Calu3 (cell line): ENCODE data around the gene C1orf35. TPM values are rescaled to one million over a fixed set of nuclear protein-coding genes. Genes with fewer than 3 reads are reported as not detected.
A peak's percentile ranks its signal among the peaks of the same experiment; 100 is the strongest.

Experiments
- BruUV-seq: library from RNA; stranded (reverse); fragments of 400-500 nt; replicated peaks from 2 replicates; lab custom pipeline; 2021; lab: Mats Ljungman, UMichigan
- CTCF ChIA-PET: fragments of 300-600 bp; sonication (Branson Sonifier 250); formaldehyde crosslinking; loops from one replicate; lab custom pipeline; 2022; ENCODE audit warnings: antibody characterized with exemption; lab: Charles Lee
- DNase-seq: peaks from one replicate; pipeline ENCODE4 v3.0.0; 2022
- H3K27ac Mint-ChIP-seq: one replicate; pipeline ENCODE4 v1.8.0; 2022; ENCODE audit warnings: mixed read lengths; ENCODE audit not compliant: unreplicated experiment
- H3K27me3 Mint-ChIP-seq: one replicate; pipeline ENCODE4 v1.8.0; 2022; ENCODE audit warnings: mixed read lengths; ENCODE audit not compliant: unreplicated experiment
- H3K36me3 Mint-ChIP-seq: one replicate; pipeline ENCODE4 v1.8.0; 2022; ENCODE audit warnings: mild to moderate bottlenecking, moderate library complexity, mixed read lengths; ENCODE audit not compliant: insufficient read depth, unreplicated experiment
- H3K4me1 Mint-ChIP-seq: one replicate; pipeline ENCODE4 v1.8.0; 2022; ENCODE audit warnings: mild to moderate bottlenecking, low read depth, mixed read lengths; ENCODE audit not compliant: unreplicated experiment
- H3K4me3 Mint-ChIP-seq: one replicate; pipeline ENCODE4 v1.8.0; 2022; ENCODE audit warnings: mild to moderate bottlenecking, low read depth, moderate library complexity, mixed read lengths; ENCODE audit not compliant: unreplicated experiment
- H3K9me3 Mint-ChIP-seq: one replicate; pipeline ENCODE4 v1.8.0; 2022; ENCODE audit warnings: low read depth, mixed read lengths; ENCODE audit not compliant: unreplicated experiment
- intact Hi-C: fragments of 100-400 bp; cut with micrococcal nuclease; formaldehyde crosslinking; loops from one replicate; pipeline ENCODE4 v1.10.0; 2022; ENCODE audit not compliant: unreplicated experiment
- total RNA-seq: library from RNA; stranded (reverse); gene quantifications from 2 replicates; pipeline ENCODE4 v1.2.3, GENCODE V29; 2022
- TF ChIP-seq, protein P1 (sequence below): fragments of 200-600 bp; IDR thresholded peaks from one replicate; pipeline ENCODE4 v1.8.0; 2022; ENCODE audit warnings: antibody characterized with exemption; ENCODE audit not compliant: unreplicated experiment

The C1orf35 gene
- total RNA-seq, 1 experiment from 2014 or later = 38.1 TPM

DNA sequence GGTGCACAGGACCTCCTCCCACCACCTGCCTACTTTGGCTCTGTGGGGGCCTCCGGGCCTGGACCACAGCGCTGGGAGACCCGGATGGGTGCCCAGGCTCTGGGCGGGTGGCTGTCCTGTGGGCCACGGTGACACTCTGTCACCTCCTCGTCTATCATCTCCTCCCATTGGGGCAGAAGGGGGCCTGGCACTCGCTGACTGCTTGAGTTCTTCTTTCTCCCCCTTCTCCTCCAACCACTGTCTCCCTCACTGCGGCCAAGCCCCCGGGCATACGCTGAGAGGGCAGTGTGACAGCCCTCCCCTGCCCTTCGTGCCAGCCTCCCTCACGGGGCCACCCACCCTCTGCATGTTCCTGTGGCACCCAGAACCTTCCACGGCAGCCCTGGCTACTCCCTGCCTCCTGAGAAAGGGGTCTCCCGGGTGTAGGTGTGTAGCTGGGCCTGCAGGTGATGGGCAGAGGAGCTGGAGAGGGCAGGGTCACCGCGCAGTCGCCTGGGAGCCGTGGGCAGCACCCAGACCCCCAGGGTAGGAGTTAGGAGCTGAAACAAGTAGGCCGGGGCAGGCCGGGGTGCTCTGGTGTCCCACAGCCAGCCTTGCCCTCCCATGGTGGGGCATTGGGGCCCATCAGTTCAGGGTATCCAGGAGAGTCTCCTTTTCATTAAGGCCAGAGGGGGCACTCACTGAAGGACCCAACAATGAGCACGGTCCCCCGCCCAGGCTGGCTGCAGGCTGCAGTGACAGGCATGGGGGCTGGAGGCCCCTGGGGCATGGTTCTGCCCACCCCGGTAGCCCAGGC is 29.9 kb downstream of the C1orf35 start:
- Mint-ChIP-seq H3K4me3 (no peak overlapping the region), H3K27me3 (peaks cover 97% of the 10 kb centered on the region), H3K36me3 (peaks cover 19% of the 10 kb centered on the region), H3K4me1 (no peaks in the 10 kb centered on the region), H3K9me3 (no peaks in the 10 kb centered on the region), H3K27ac (peak overlapping the region; percentile 13)
- no peak for DNase-seq
- no TSS peak for BruUV-seq
- intact Hi-C loops = loop anchor here (5.0 kb wide), 1 partner anchor 76 kb away; no protein-coding TSS in a partner anchor
- TF ChIP-seq, protein P1, sequence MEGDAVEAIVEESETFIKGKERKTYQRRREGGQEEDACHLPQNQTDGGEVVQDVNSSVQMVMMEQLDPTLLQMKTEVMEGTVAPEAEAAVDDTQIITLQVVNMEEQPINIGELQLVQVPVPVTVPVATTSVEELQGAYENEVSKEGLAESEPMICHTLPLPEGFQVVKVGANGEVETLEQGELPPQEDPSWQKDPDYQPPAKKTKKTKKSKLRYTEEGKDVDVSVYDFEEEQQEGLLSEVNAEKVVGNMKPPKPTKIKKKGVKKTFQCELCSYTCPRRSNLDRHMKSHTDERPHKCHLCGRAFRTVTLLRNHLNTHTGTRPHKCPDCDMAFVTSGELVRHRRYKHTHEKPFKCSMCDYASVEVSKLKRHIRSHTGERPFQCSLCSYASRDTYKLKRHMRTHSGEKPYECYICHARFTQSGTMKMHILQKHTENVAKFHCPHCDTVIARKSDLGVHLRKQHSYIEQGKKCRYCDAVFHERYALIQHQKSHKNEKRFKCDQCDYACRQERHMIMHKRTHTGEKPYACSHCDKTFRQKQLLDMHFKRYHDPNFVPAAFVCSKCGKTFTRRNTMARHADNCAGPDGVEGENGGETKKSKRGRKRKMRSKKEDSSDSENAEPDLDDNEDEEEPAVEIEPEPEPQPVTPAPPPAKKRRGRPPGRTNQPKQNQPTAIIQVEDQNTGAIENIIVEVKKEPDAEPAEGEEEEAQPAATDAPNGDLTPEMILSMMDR = no peak
- CTCF ChIA-PET = interaction anchor here (0.9 to 1.1 kb wide), 4 partner anchors 9 to 74 kb away, joined by 3 to 7 read pairs (median 5); no protein-coding TSS in a partner anchor

DNA sequence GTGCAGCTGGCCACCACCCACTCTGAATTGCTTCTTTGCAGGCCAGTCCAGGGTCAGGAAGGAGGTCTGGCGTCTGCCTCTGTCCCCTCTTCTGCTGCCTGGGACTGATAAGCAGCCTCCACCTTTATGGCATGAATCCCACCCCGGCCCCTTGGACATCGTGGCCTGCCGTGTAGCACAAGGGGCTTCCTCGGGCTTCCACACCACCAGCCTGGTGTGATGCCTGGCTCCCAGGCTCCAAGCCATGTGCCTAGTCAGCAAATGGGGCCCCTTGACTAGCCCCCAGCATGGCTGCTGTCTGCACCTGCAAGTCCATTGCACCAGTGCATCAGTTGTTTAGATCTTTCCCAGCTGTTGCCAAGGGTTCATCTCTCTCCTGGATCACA is 30.5 kb downstream of the C1orf35 start:
- Mint-ChIP-seq H3K36me3 (peaks cover 19% of the 10 kb centered on the region), H3K27ac (no peak overlapping the region), H3K4me3 (no peak overlapping the region), H3K9me3 (no peaks in the 10 kb centered on the region), H3K4me1 (no peaks in the 10 kb centered on the region), H3K27me3 (peaks cover 100% of the 10 kb centered on the region)
- BruUV-seq = no TSS peak
- TF ChIP-seq, protein P1 = no peak
- CTCF ChIA-PET = no interaction called here
- intact Hi-C loops = loop anchor here (5.0 kb wide), 1 partner anchor 75 kb away; no protein-coding TSS in a partner anchor
- no peak for DNase-seq

DNA sequence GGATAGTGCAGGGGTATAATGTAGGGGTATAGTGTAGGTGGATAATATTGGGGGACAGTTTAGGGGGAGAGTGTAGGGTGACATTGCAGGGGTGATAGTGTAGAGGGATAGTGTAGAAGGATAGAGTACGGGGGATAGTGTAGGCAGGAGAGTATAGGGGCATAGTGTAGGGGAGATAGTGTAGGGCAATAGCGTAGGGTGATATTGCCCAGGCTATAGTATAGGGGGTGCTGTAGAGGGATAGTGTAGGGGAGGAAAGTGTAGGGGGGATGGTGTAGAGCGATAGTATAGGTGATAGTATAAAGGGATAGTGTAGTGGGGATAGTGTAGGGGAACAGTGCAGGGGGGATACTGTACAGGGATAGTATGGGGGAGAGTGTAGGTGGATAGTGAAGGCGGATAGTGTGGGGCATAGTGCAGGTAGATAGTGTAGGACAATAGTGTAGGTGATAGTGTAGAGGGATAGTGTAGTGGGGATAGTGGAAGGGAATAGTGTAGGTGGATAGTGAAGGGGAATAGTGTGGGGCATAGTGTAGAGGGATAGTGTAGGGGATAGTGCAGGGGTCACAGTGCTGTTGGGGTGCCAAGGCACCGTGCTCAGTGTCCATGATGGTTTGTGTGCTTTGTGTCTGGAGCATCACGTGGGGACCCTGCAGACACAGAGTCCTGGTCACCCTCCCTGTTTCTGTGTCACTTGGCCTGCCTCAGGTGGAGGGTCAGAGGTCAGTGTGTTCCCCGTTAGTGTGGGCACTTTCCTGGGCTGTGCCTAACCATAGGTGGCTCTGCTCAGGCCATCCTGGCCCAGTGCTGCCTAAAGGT is 31.1 kb downstream of the C1orf35 start:
- TF ChIP-seq, protein P1 = no peak
- no TSS peak for BruUV-seq
- peaks cover 100% of the 10 kb centered on the region for H3K27me3 Mint-ChIP-seq
- CTCF ChIA-PET = no interaction called here
- no peaks in the 10 kb centered on the region for H3K9me3 Mint-ChIP-seq
- peaks cover 15% of the 10 kb centered on the region for H3K36me3 Mint-ChIP-seq
- no peak for DNase-seq
- H3K27ac Mint-ChIP-seq = no peak overlapping the region
- intact Hi-C loops = loop anchor here (5.0 kb wide), 1 partner anchor 75 kb away; no protein-coding TSS in a partner anchor
- H3K4me1 Mint-ChIP-seq = no peaks in the 10 kb centered on the region
- H3K4me3 Mint-ChIP-seq = no peak overlapping the region

- H3K4me3 Mint-ChIP-seq = no peak overlapping the region
- no peak overlapping the region for H3K27ac Mint-ChIP-seq
- peaks cover 12% of the 10 kb centered on the region for H3K36me3 Mint-ChIP-seq
- TF ChIP-seq, protein P1 = no peak
- H3K9me3 Mint-ChIP-seq = no peaks in the 10 kb centered on the region
- H3K4me1 Mint-ChIP-seq = no peaks in the 10 kb centered on the region
- CTCF ChIA-PET = no interaction called here
- BruUV-seq = no TSS peak
- intact Hi-C loops = loop anchor here (5.0 kb wide), 1 partner anchor 74 kb away; no protein-coding TSS in a partner anchor
- peaks cover 100% of the 10 kb centered on the region for H3K27me3 Mint-ChIP-seq
- no peak for DNase-seq
Measured at GRCh38 chr1:228070851-228071250, 32.3 kb downstream of the C1orf35 start.
